ENCODE data around the gene DAO.
"Not testable (repeated sequence)": the region's sequence is repeated elsewhere in the genome, so short reads cannot be mapped to it uniquely, and the experiment has no call there.

DNA sequence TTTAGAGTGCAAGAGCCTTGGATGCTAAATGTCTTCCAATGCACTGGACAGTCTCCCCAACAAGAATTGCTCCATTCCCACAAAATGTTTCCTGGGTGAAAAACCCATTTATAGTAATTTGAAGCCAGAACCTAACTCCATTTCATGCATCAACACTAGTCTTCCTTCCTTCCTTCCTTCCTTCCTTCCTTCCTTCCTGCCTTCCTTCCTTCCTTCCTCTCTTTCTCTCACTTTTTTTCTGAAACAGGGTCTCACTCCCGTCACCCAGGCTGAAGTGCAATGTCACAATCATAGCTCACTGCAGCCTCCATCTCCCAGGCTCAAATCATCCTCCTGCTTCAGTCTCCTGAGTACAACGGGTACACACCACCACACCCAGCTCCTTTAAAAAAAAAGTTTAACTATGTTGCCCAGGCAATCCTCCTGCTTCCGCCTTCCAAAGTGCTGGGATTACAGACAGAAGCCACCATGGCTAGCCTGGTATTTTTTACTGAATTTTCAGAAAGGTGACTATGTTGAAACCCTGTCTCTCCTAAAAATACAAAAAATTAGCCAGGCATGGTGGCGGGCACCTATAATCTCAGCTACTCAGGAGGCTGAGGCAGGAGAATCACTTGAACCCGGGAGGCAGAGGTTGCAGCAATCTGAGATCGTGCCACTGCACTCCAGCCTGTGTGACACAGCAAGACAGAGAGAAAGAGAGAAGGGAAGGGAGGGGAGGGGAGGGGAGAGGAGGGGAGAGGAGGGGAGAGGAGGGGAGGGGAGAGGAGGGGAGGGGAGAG, 20.6 kb upstream of the DAO start:
- TF ChIP-seq, protein P1, sequence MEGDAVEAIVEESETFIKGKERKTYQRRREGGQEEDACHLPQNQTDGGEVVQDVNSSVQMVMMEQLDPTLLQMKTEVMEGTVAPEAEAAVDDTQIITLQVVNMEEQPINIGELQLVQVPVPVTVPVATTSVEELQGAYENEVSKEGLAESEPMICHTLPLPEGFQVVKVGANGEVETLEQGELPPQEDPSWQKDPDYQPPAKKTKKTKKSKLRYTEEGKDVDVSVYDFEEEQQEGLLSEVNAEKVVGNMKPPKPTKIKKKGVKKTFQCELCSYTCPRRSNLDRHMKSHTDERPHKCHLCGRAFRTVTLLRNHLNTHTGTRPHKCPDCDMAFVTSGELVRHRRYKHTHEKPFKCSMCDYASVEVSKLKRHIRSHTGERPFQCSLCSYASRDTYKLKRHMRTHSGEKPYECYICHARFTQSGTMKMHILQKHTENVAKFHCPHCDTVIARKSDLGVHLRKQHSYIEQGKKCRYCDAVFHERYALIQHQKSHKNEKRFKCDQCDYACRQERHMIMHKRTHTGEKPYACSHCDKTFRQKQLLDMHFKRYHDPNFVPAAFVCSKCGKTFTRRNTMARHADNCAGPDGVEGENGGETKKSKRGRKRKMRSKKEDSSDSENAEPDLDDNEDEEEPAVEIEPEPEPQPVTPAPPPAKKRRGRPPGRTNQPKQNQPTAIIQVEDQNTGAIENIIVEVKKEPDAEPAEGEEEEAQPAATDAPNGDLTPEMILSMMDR (IDR thresholded peaks at IDR 0.05), result not testable (repeated sequence)
- not testable (repeated sequence) for TF ChIP-seq POLR2A (IDR thresholded peaks at IDR 0.05)
